ENCODE measurements around the gene DAPP1.

The DAPP1 gene

GRCh38 chr4:99815597-99816011 is 1.0 kb upstream of the DAPP1 start:
- Histone ChIP-seq H3K4me3 (ENCODE audit: low read depth in 1 of 2, low read length in 1 of 2) (peak overlapping the region; percentile 83 to 95), H3K36me3 (peaks cover 1% of the 10 kb centered on the region), H3K27ac (peak overlapping the region; percentile 96), H3K9me3 (no peaks in the 10 kb centered on the region), H3K27me3 (no peaks in the 10 kb centered on the region), H3K4me1 (ENCODE audit: control insufficient read depth in 1 of 2, insufficient read depth in 1 of 2, low read depth in 1 of 2, low read length in 1 of 2) (peaks cover 65% of the 10 kb centered on the region in 2 experiments)
- no peak for TF ChIP-seq CTCF (IDR thresholded peaks at IDR 0.05)

DNA sequence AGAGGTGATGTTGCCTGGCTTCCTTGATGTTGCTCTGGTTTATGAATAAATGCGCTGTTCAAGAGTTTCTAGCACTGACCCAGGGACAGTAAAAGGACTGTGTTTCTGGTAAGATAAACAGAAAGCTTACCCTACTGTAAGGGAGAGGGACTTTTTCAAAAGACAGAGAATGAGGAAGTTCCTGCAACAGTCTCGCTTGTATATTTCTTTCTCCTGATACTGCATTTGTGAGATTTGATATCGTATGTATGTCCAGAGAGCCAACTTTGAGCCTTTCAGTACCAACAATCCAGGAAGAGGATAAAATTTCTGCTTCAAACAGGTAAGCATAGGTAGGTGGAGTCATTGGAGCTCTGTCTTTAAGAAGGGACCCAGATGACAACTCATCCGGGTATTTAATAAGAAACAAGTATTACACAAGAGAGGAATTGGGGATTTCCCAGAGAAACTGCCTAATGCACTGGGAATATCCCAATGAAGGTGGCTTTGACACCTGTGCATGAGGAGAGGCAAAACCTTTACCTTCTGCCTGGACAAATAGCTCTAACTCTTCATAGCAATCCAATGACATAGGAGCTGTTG is 773 bp downstream of the DAPP1 start:
- H3K27ac ChIP-seq = peak overlapping the region; percentile 96
- no peak for TF ChIP-seq CTCF (IDR thresholded peaks at IDR 0.05)
- no peaks in the 10 kb centered on the region for H3K9me3 ChIP-seq
- H3K36me3 ChIP-seq = peaks cover 5% of the 10 kb centered on the region
- H3K4me1 ChIP-seq (ENCODE audit: control insufficient read depth in 1 of 2, insufficient read depth in 1 of 2, low read depth in 1 of 2, low read length in 1 of 2) = peaks cover 74 to 76% of the 10 kb centered on the region in 2 experiments
- peak overlapping the region; percentile 83 to 95 for H3K4me3 ChIP-seq (ENCODE audit: low read depth in 1 of 2, low read length in 1 of 2)
- no peaks in the 10 kb centered on the region for H3K27me3 ChIP-seq

GRCh38 chr4:99818661-99819060 is 2.0 kb downstream of the DAPP1 start:
- peak overlapping the region; percentile 83 to 95 for H3K4me3 ChIP-seq (ENCODE audit: low read depth in 1 of 2, low read length in 1 of 2)
- peak overlapping the region; percentile 96 for H3K27ac ChIP-seq
- peaks cover 5% of the 10 kb centered on the region for H3K36me3 ChIP-seq
- no peaks in the 10 kb centered on the region for H3K9me3 ChIP-seq
- no peak for TF ChIP-seq CTCF (IDR thresholded peaks at IDR 0.05)
- H3K27me3 ChIP-seq = no peaks in the 10 kb centered on the region
- peaks cover 85 to 87% of the 10 kb centered on the region in 2 experiments for H3K4me1 ChIP-seq (ENCODE audit: control insufficient read depth in 1 of 2, insufficient read depth in 1 of 2, low read depth in 1 of 2, low read length in 1 of 2)

DNA sequence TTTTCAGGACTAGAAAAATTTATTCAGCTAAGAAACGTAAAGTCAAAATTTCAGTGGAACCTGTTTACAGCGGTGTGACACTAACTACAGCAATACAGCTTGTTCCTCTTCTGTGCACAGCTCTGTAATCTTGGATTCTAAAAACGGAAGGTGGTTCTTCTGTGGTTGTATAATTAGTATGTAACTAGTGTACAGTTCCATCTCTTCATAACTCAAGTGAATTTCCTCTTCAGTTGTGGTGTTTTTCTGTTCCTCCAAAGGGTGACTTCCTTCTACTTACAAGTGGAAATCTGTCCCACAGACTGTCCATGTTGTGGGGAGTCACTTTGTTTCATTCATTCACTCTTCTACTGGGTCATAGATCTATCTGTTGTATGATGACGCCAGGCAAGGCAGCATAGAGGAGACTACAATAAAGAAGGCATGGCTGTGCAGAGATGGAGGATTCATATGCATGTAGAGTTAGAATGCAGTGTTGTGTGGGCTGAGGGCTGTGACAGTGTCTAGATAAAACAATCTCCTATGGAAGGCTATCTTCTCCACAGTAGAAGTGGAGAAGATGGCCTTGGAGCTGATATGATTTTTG is 5.4 kb downstream of the DAPP1 start:
- TF ChIP-seq CTCF (IDR thresholded peaks at IDR 0.05) = no peak
- Histone ChIP-seq H3K9me3 (no peaks in the 10 kb centered on the region), H3K4me3 (ENCODE audit: low read depth in 1 of 2, low read length in 1 of 2) (peak overlapping the region; percentile 31 to 36), H3K27me3 (no peaks in the 10 kb centered on the region), H3K4me1 (ENCODE audit: control insufficient read depth in 1 of 2, insufficient read depth in 1 of 2, low read depth in 1 of 2, low read length in 1 of 2) (peaks cover 68 to 78% of the 10 kb centered on the region in 2 experiments), H3K27ac (peak overlapping the region; percentile 96), H3K36me3 (peaks cover 5% of the 10 kb centered on the region)

DNA sequence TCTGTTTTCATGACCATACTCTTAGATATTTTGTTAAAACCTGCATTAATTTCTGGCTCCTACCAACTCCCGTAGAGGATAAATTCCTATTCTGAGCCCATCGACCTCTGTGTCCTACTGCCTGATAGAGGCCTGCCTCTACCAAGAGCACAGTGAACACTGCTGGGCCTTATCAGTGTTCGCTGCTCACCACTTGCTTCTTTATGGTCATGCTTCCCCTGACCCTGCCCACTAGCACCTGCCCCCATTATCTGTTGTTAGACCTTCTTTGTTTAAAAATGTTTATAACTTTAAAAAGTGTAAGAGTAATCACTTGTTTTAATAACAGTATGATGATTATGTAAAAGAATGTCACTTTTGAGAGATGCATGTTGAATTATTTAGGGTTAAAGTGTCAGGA is 6.1 kb downstream of the DAPP1 start:
- H3K9me3 ChIP-seq = no peaks in the 10 kb centered on the region
- H3K36me3 ChIP-seq = peaks cover 5% of the 10 kb centered on the region
- peaks cover 67 to 82% of the 10 kb centered on the region in 2 experiments for H3K4me1 ChIP-seq (ENCODE audit: control insufficient read depth in 1 of 2, insufficient read depth in 1 of 2, low read depth in 1 of 2, low read length in 1 of 2)
- no peak for TF ChIP-seq CTCF (IDR thresholded peaks at IDR 0.05)
- no peaks in the 10 kb centered on the region for H3K27me3 ChIP-seq
- H3K27ac ChIP-seq = peak overlapping the region; percentile 96
- H3K4me3 ChIP-seq (ENCODE audit: low read depth in 1 of 2, low read length in 1 of 2) = peak overlapping the region; percentile 31 to 36
